NB4 (cell line): Measurements from ENCODE around the gene COL11A1.

Experiments used
- POLR2A ChIP-seq: IDR thresholded peaks from 2 replicates; pipeline ENCODE4 v1.6.1; 2011; ENCODE audit warnings: mild to moderate bottlenecking; ENCODE audit not compliant: insufficient read length; ENCODE audit errors: extremely low read depth
- TF ChIP-seq, protein P1 (sequence below): IDR thresholded peaks from one replicate; pipeline ENCODE4 v1.5.1; 2012; ENCODE audit warnings: low read depth, low read length

GRCh38 chr1:102863704-102864103, 244.6 kb downstream of the COL11A1 start:
- TF ChIP-seq POLR2A: no peak
- TF ChIP-seq, protein P1, sequence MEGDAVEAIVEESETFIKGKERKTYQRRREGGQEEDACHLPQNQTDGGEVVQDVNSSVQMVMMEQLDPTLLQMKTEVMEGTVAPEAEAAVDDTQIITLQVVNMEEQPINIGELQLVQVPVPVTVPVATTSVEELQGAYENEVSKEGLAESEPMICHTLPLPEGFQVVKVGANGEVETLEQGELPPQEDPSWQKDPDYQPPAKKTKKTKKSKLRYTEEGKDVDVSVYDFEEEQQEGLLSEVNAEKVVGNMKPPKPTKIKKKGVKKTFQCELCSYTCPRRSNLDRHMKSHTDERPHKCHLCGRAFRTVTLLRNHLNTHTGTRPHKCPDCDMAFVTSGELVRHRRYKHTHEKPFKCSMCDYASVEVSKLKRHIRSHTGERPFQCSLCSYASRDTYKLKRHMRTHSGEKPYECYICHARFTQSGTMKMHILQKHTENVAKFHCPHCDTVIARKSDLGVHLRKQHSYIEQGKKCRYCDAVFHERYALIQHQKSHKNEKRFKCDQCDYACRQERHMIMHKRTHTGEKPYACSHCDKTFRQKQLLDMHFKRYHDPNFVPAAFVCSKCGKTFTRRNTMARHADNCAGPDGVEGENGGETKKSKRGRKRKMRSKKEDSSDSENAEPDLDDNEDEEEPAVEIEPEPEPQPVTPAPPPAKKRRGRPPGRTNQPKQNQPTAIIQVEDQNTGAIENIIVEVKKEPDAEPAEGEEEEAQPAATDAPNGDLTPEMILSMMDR: no peak
